HL-60 (cell line): ENCODE data around the gene EVI5.

Experiments
- CTCF ChIP-seq: IDR thresholded peaks from one replicate; pipeline ENCODE4 v1.5.1; 2011; ENCODE audit warnings: low read length, control low read depth, inconsistent platforms; ENCODE audit not compliant: insufficient read depth
- REST ChIP-seq: IDR thresholded peaks from 2 replicates; pipeline ENCODE4 v1.6.1; 2012; ENCODE audit warnings: low read depth; ENCODE audit not compliant: insufficient replicate concordance
- SPI1 ChIP-seq: IDR thresholded peaks from 2 replicates; pipeline ENCODE4 v1.6.1; 2012; ENCODE audit warnings: low read depth, mild to moderate bottlenecking, borderline replicate concordance

GRCh38 chr1:92486251-92487077 lies 298.4 kb downstream of the EVI5 start, which contains the start of gene GFI1:
- no peak for TF ChIP-seq CTCF
- peak; percentile 40 for TF ChIP-seq REST
- peak; percentile 35; the same call in 1 of the 2 replicates for TF ChIP-seq SPI1
